RWPE2 (cell line): ENCODE results near the gene BSG.

Experiments
- ATAC-seq: fragments of 200-7000 bp; cut with Tn5 transposase; 3 replicates; pipeline ENCODE4 v1.9.1; 2021; ENCODE audit warnings: low read depth
- DNase-seq: peaks from one replicate; pipeline ENCODE4 v3.0.0-alpha.2; 2020; ENCODE audit warnings: low spot score
- H3K27ac ChIP-seq: fragments of 450-650 bp; 2 replicates; pipeline ENCODE4 v1.5.1; 2017; ENCODE audit warnings: mild to moderate bottlenecking; ENCODE audit not compliant: poor library complexity, severe bottlenecking
- H3K27me3 ChIP-seq: fragments of 250-450 bp; sonication (Bioruptor Pico); 2 replicates; pipeline ENCODE4 v1.5.1; 2021; ENCODE audit warnings: mild to moderate bottlenecking, moderate library complexity; ENCODE audit not compliant: insufficient read depth, poor library complexity, severe bottlenecking
- H3K36me3 ChIP-seq: fragments of 250-450 bp; sonication (Bioruptor Pico); 2 replicates; pipeline ENCODE4 v1.5.1; 2020; ENCODE audit warnings: low read depth, mild to moderate bottlenecking, moderate library complexity
- H3K4me1 ChIP-seq: fragments of 250-450 bp; sonication (Bioruptor Pico); 2 replicates; pipeline ENCODE4 v1.5.1; 2021; ENCODE audit warnings: mild to moderate bottlenecking, moderate library complexity; ENCODE audit not compliant: insufficient read depth, poor library complexity, severe bottlenecking
- H3K4me3 ChIP-seq: fragments of 250-450 bp; sonication (Bioruptor Pico); 2 replicates; pipeline ENCODE4 v1.5.1; 2021; ENCODE audit warnings: mild to moderate bottlenecking, moderate library complexity; ENCODE audit not compliant: severe bottlenecking
- H3K9me3 ChIP-seq: fragments of 250-450 bp; sonication (Bioruptor Pico); 2 replicates; pipeline ENCODE4 v1.5.1; 2021; ENCODE audit warnings: mild to moderate bottlenecking, moderate library complexity; ENCODE audit not compliant: severe bottlenecking
- TF ChIP-seq, protein P1 (sequence below): fragments of 450-650 bp; IDR thresholded peaks from one replicate; pipeline ENCODE4 v1.5.1; 2017; ENCODE audit warnings: mild to moderate bottlenecking, moderate library complexity; ENCODE audit not compliant: poor library complexity, severe bottlenecking

The BSG gene

DNA sequence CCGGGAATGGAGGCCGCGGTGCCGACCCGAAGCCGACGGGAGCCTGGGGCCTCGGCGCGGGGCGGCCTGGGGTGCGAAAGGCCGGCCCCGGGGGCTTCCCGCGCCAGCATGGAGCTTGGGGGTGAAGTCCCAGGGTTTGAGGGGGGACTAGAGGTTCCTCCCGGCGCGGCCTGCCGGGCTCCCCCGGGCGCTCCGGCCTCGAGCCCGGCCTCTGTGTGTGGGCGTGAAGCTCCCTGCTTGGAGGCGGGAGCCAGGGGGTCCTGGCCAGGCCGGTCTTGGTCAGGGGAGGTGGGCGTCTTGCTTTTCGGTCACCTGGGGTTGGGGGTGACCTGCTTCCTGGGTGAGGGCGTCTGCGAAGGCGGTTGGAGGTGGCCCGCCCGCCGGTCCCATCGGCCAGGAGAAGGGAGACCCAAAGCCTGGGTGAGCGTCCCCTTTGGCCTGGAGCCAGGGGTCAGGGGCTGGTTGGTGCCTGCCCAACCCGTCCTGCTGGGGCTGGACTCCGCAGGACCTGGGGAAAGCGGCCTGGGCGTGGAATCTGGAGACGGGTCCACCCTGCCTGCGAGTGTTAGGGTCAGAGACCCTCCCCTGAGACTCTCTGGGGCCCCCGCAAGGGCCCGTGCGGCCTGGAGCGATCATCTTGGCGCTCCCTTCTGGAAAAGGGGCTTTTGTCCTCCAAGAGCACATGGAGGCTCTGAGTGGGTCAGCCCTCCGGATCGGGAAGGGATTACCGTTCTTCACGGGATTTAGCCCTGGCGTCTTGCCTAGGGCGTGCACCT lies 535 bp downstream of the BSG start:
- ATAC-seq = no peak
- peak overlapping the region; percentile 82 for H3K4me3 ChIP-seq
- H3K27me3 ChIP-seq = no peaks in the 10 kb centered on the region
- H3K27ac ChIP-seq = peak overlapping the region; percentile 93
- peaks cover 7% of the 10 kb centered on the region for H3K4me1 ChIP-seq
- DNase-seq = no peak
- H3K36me3 ChIP-seq = peaks cover 13% of the 10 kb centered on the region
- TF ChIP-seq, protein P1, sequence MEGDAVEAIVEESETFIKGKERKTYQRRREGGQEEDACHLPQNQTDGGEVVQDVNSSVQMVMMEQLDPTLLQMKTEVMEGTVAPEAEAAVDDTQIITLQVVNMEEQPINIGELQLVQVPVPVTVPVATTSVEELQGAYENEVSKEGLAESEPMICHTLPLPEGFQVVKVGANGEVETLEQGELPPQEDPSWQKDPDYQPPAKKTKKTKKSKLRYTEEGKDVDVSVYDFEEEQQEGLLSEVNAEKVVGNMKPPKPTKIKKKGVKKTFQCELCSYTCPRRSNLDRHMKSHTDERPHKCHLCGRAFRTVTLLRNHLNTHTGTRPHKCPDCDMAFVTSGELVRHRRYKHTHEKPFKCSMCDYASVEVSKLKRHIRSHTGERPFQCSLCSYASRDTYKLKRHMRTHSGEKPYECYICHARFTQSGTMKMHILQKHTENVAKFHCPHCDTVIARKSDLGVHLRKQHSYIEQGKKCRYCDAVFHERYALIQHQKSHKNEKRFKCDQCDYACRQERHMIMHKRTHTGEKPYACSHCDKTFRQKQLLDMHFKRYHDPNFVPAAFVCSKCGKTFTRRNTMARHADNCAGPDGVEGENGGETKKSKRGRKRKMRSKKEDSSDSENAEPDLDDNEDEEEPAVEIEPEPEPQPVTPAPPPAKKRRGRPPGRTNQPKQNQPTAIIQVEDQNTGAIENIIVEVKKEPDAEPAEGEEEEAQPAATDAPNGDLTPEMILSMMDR = no peak
- H3K9me3 ChIP-seq = no peaks in the 10 kb centered on the region

DNA sequence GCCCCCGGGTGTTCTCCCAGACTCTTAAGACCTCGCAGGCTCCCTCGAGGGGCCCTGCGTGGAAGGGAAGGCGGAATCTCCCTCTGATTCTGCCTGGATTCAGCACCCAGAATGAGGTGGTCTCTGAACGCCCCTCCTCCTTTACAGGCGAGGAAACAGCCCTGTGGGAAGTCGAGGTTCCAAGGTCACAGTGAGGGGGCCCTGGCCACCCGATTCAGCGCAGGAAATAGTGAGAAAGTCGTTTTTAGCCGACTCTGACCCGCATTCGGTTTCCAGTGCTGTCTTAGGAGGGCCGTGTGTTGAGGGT lies 1.1 kb downstream of the BSG start:
- Histone ChIP-seq H3K36me3 (peaks cover 18% of the 10 kb centered on the region), H3K4me1 (peaks cover 7% of the 10 kb centered on the region), H3K27ac (peak overlapping the region; percentile 93), H3K9me3 (no peaks in the 10 kb centered on the region), H3K27me3 (no peaks in the 10 kb centered on the region), H3K4me3 (peak overlapping the region; percentile 82)
- DNase-seq = no peak
- TF ChIP-seq, protein P1 = no peak
- ATAC-seq = no peak

- peak overlapping the region; percentile 82 for H3K4me3 ChIP-seq
- TF ChIP-seq, protein P1 = no peak
- no peaks in the 10 kb centered on the region for H3K27me3 ChIP-seq
- peak; percentile 26; the same call in 2 of the 3 replicates for ATAC-seq
- H3K4me1 ChIP-seq = peaks cover 7% of the 10 kb centered on the region
- H3K36me3 ChIP-seq = peaks cover 30% of the 10 kb centered on the region
- H3K9me3 ChIP-seq = no peaks in the 10 kb centered on the region
- no peak for DNase-seq
- H3K27ac ChIP-seq = peak overlapping the region; percentile 93
Observed at GRCh38 chr19:574658-575526, 2.5 kb downstream of the BSG start.

- peak; percentile 83 for ATAC-seq
- TF ChIP-seq, protein P1 = no peak
- Histone ChIP-seq H3K4me3 (peak overlapping the region; percentile 82), H3K27ac (peak overlapping the region; percentile 93), H3K27me3 (no peaks in the 10 kb centered on the region), H3K36me3 (peaks cover 36% of the 10 kb centered on the region), H3K9me3 (no peaks in the 10 kb centered on the region), H3K4me1 (peaks cover 7% of the 10 kb centered on the region)
- peak; percentile 88 for DNase-seq
Observed at GRCh38 chr19:575527-576506, 3.4 kb downstream of the BSG start.
